Stimulated activated CD8-positive, alpha-beta memory T cell treated with anti-CD3 and anti-CD28 coated beads, Interleukin-7, amount 100 ng/mL, for 24 hours (primary cell): ENCODE measurements around the gene PPIL3.

Experiments used
- DNase-seq: peaks from one replicate; pipeline ENCODE4 v3.0.0-alpha.2; 2020; ENCODE audit warnings: low read depth

PPIL3 gene

GRCh38 chr2:200860092-200860795, 28.6 kb downstream of the PPIL3 start:
- no peak for DNase-seq

DNA sequence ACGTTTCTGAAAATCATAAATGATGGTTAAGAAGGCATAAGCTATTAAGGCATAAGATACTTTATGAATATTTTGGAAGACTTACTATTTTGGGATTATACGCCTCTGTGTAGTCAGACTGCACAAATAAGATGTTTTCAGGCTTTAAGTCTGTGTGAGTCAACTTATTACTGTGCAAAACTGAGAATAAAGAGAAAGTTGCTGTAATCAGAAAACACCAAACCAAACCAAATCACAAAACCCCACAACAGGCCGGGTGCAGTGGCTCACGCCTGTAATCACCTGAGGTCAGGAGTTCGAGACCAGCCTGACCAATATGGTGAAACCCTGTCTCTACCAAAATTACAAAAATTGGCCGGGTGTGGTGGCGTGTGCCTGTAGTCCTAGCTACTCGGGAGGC, 32.1 kb downstream of the PPIL3 start:
- no peak for DNase-seq

DNA sequence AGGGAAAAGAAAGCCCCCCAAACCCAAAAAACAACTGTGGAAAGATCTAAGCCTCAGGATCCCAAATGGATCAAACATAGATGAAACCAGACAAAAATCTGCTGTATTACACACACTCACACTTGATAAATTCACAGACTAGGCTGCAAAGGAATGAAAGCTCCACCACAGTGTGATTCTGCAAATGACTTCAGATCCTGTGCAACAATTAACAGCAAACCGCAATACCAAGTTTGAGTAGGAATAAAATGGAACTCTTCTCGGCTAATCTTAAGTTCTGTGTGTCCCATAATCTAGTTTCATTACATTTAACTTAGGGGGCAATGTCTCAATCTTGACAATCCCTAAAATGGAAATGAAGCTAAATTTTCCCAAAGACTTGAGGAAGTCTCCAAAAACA, 36.3 kb downstream of the PPIL3 start:
- DNase-seq, result no peak

GRCh38 chr2:200851398-200852248, 37.3 kb downstream of the PPIL3 start:
- DNase-seq, result no peak

- no peak for DNase-seq
Measured at GRCh38 chr2:200850512-200851256, 38.2 kb downstream of the PPIL3 start.

DNA sequence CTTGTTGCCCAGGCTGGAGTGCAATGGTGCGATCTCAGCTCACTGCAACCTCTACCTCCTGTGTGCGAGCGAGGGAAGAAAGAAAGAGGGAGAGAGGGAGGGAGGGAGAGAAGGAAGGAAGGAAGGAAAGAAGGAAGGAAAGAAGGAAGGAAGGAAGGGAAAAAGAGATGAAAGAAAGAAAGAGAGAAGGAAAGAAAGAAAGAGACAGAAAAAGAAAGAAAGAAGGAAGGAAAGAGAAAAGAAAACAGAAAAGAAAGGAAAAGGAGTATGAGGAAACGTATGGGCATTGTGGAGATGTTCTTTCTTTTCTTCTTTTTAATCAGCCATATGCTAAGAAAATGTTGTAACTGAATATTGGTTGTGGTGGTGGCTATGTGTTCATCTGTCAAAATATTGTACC, 40.9 kb downstream of the PPIL3 start:
- DNase-seq, result no peak

GRCh38 chr2:200847269-200847668, 41.6 kb downstream of the PPIL3 start:
- no peak for DNase-seq

DNA sequence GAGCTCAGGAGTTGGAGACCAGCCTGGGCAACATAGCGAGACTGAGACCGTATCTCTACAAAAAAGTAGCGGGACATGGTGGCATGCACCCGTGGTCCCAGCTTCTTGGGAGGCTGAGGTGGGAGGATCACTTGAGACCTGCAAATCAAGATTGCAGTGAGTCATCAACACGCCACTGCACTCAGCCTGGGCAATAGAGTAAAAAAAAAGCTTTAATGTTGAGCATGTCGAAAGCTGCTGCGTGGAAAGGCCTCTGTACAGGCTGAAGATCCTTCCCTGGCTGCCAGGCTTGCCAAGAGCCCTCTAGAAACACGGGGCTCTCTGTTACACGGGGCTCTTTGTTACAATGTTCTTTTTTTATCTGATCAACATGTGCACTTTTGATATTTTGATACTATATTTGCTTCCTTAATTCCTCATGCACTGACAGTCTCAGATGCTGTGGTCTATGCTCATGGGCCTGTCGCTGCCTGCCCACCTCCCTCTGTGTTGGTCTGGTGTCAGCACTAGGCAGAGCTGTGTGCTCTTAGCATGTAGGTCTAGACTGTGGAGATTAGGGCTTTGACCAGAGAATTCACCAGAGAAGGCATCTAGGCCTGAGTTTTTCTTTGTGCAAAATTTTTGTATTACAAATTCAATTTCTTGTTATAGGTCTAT, 43.1 kb downstream of the PPIL3 start:
- no peak for DNase-seq

DNA sequence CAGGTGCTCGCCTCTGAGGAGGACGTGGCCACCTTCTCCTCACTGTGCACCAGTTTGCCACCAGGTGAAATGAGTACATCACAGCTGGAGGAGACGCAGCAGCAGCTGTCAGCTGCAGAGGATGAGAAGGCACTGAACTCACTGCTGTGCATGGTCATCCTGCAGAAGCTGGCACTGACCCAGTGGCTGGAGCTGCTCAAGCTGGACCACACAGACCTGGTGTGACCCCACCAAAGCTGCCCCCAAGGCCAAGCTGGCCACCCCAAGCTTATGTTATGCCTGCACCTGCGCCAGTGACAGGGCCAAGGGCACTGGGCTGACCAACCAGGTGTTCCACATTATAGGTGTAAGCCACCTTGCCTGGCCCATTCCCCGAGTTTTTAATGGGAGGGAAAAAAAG, 43.7 kb downstream of the PPIL3 start:
- DNase-seq, result no peak

GRCh38 chr2:200843993-200844948, 44.6 kb downstream of the PPIL3 start:
- DNase-seq, result no peak

- no peak for DNase-seq
Measured at GRCh38 chr2:200839513-200839912, 49.4 kb downstream of the PPIL3 start.

DNA sequence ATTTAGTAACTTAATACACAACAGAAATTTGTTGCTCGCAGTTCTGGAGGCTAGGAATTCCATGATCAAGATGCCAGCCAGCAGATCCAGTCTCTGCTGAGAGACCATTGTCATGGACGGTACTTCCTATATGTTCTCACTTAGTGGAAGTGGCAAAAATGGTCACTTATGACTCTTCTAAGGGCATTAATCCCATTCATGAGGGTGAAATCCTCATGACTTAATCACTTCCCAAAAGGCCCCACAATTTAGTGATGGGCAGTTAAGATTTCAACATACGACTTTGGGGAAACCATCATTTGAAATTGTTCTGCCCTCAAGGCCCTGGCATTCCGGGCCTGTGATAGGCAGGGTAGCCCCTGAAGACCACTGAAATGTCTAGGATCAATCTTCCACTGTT, 54.2 kb downstream of the PPIL3 start:
- DNase-seq, result no peak

DNA sequence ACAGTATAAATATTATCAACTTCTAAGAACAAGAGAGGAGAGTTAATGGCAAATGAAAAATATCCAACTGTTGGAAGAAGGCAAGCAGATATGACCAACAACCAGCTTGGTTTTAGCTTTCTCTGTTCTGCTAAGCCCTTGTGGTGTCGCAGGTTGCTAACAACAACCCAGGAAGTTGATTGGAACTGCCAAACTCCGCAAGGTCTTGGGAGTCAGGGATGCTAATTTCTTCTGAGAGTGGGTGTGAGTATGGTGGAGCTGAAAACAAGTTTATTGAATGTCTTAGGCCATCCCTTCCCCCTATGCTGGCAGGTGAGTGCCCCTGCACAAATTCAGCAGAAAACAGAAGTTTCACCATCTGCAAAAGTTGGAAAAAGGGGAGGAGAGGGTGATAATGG, 59.6 kb downstream of the PPIL3 start:
- DNase-seq, result no peak

GRCh38 chr2:200828572-200829257, 60.2 kb downstream of the PPIL3 start:
- DNase-seq, result no peak

DNA sequence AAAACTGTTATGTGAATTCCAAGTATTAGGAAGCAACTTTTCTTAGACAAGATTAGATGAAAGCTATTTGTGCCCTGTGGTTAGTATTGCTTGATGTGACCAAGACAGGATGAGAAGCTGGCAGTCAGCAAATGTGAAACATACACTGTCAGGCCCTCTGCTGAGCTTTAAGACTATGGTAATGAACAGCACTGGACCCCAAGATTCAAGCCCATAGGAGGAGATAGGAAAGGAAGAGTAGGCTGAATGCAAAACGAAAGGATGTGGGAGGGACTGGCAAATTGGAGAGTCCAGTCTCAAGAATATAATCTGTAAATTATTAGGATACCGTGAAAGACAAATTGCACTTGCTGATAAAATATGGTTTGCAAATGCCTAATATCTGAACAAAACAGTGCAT, 60.8 kb downstream of the PPIL3 start:
- no peak for DNase-seq

DNA sequence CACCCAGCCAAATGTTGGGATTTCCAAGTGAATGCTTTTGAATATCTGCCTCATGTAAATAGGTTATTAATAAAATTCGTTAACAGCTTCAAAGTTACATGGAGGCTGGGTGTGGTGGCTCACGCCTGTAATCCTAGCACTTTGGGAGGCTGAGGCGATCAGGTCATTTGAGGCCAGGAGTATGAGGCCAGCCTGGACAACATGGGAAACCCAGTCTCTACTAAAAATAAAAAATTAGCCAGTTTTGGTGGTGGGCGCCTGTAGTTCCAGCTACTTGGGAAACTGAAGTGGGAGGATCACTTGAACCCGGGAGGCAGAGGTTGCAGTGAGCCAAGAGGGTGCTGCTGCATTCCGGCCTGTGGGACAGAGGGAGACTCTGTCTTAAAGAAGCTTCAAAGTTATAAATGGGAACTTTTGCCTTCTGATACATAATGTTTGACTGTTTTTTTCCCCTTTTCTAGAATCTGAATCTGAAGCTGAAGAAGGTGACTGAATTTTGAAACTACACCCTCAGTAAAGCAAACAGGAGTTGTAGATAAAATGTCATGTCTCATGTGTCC, 67.1 kb downstream of the PPIL3 start:
- DNase-seq, result no peak
